Nephron progenitor cell (in vitro differentiated cells): ENCODE data around the gene EBF3.

Source experiments
- DNase-seq: peaks from one replicate; pipeline ENCODE4 v3.0.0; 2021
- H3K27ac Mint-ChIP-seq: 2 replicates; pipeline ENCODE4 v1.8.0; 2021; ENCODE audit warnings: mild to moderate bottlenecking, moderate library complexity, mixed read lengths
- H3K27me3 Mint-ChIP-seq: 2 replicates; pipeline ENCODE4 v1.8.0; 2021; ENCODE audit warnings: mild to moderate bottlenecking, low read depth, mixed read lengths; ENCODE audit not compliant: poor library complexity
- H3K36me3 Mint-ChIP-seq: 2 replicates; pipeline ENCODE4 v1.8.0; 2021; ENCODE audit warnings: low read depth, mixed read lengths
- H3K4me1 Mint-ChIP-seq: 2 replicates; pipeline ENCODE4 v1.8.0; 2021; ENCODE audit warnings: mixed read lengths
- H3K4me3 Mint-ChIP-seq: 2 replicates; pipeline ENCODE4 v1.8.0; 2021; ENCODE audit warnings: mild to moderate bottlenecking, moderate library complexity, mixed read lengths
- H3K9me3 Mint-ChIP-seq: 2 replicates; pipeline ENCODE4 v1.8.0; 2021; ENCODE audit warnings: mild to moderate bottlenecking, moderate library complexity, mixed read lengths
- CTCF ChIP-seq: fragments of 200-600 bp; sonication (generic); IDR thresholded peaks from 2 replicates; pipeline ENCODE4 v1.5.0; 2021; ENCODE audit warnings: antibody characterized with exemption

EBF3 gene

GRCh38 chr10:129847741-129848483 is 116.2 kb downstream of the EBF3 start:
- no peak overlapping the region for H3K4me3 Mint-ChIP-seq
- no peak for DNase-seq
- peaks cover 66% of the 10 kb centered on the region for H3K36me3 Mint-ChIP-seq
- no peaks in the 10 kb centered on the region for H3K9me3 Mint-ChIP-seq
- no peak for TF ChIP-seq CTCF
- peaks cover 34% of the 10 kb centered on the region for H3K4me1 Mint-ChIP-seq
- H3K27ac Mint-ChIP-seq: no peak overlapping the region
- H3K27me3 Mint-ChIP-seq: peaks cover 15% of the 10 kb centered on the region

GRCh38 chr10:129846991-129847391 is 117.1 kb downstream of the EBF3 start:
- Mint-ChIP-seq H3K9me3 (no peaks in the 10 kb centered on the region), H3K4me3 (no peak overlapping the region), H3K27me3 (peaks cover 15% of the 10 kb centered on the region), H3K36me3 (peaks cover 74% of the 10 kb centered on the region), H3K4me1 (peaks cover 25% of the 10 kb centered on the region), H3K27ac (no peak overlapping the region)
- DNase-seq: no peak
- TF ChIP-seq CTCF: no peak

- DNase-seq: no peak
- H3K36me3 Mint-ChIP-seq: peaks cover 89% of the 10 kb centered on the region
- peaks cover 9% of the 10 kb centered on the region for H3K4me1 Mint-ChIP-seq
- no peak overlapping the region for H3K4me3 Mint-ChIP-seq
- H3K27ac Mint-ChIP-seq: no peak overlapping the region
- no peak for TF ChIP-seq CTCF
- peaks cover 15% of the 10 kb centered on the region for H3K27me3 Mint-ChIP-seq
- H3K9me3 Mint-ChIP-seq: no peaks in the 10 kb centered on the region
These were observed 118.8 kb downstream of the EBF3 start for GRCh38 chr10:129845111-129845753.

- Mint-ChIP-seq H3K9me3 (no peaks in the 10 kb centered on the region), H3K4me3 (no peak overlapping the region), H3K36me3 (peaks cover 89% of the 10 kb centered on the region), H3K4me1 (no peaks in the 10 kb centered on the region), H3K27ac (no peak overlapping the region), H3K27me3 (peaks cover 15% of the 10 kb centered on the region)
- TF ChIP-seq CTCF: no peak
- DNase-seq: no peak
These were observed 119.8 kb downstream of the EBF3 start for GRCh38 chr10:129844216-129844766.

GRCh38 chr10:129843702-129844101 is 120.4 kb downstream of the EBF3 start:
- H3K27me3 Mint-ChIP-seq: peaks cover 15% of the 10 kb centered on the region
- H3K4me3 Mint-ChIP-seq: no peak overlapping the region
- H3K4me1 Mint-ChIP-seq: no peaks in the 10 kb centered on the region
- no peak overlapping the region for H3K27ac Mint-ChIP-seq
- peaks cover 89% of the 10 kb centered on the region for H3K36me3 Mint-ChIP-seq
- no peak for TF ChIP-seq CTCF
- H3K9me3 Mint-ChIP-seq: no peaks in the 10 kb centered on the region
- DNase-seq: no peak
